Left ventricle myocardium inferior (tissue), 1 donor: ENCODE measurements around the gene SLC6A12. TPM values are rescaled to one million over a fixed set of nuclear protein-coding genes. Genes with fewer than 3 reads are reported as not detected.
A peak's percentile ranks its signal among the peaks of the same experiment; 100 is the strongest.

Experiments used
- DNase-seq: peaks from one replicate; pipeline ENCODE4 v3.0.0-alpha.2; 2020
- H3K27ac ChIP-seq: fragments of 200-600 bp; replicated peaks from 2 replicates; pipeline ENCODE4 v1.8.0; 2021
- H3K27me3 ChIP-seq: fragments of 200-600 bp; 2 replicates; pipeline ENCODE4 v1.8.0; 2021; ENCODE audit warnings: low read depth
- H3K36me3 ChIP-seq: fragments of 200-600 bp; 2 replicates; pipeline ENCODE4 v1.8.0; 2021
- H3K4me1 ChIP-seq: fragments of 200-600 bp; 2 replicates; pipeline ENCODE4 v1.8.0; 2021
- H3K4me3 ChIP-seq: fragments of 200-600 bp; 2 replicates; pipeline ENCODE4 v1.8.0; 2021; ENCODE audit warnings: mild to moderate bottlenecking, moderate library complexity
- H3K9me3 ChIP-seq: fragments of 200-600 bp; replicated peaks from 2 replicates; pipeline ENCODE4 v1.8.0; 2021
- CTCF ChIP-seq: fragments of 200-600 bp; IDR thresholded peaks from 2 replicates; pipeline ENCODE4 v1.8.0; 2021; ENCODE audit warnings: antibody characterized with exemption, mild to moderate bottlenecking, borderline replicate concordance
- intact Hi-C: fragments of 100-400 bp; cut with micrococcal nuclease; formaldehyde crosslinking; loops from one replicate; pipeline ENCODE4 v1.11.0; 2022
- total RNA-seq: library from RNA; stranded (reverse); fragmentation: NEBNext Ultra II Directional; extraction: Animal tissue kit (Norgen Biotek cat#: 25700); gene quantifications from one replicate; pipeline ENCODE4 v1.2.1, GENCODE V29; 2021
- donor health status: DM: no; HTN: yes; CAD: no; lungs with severe emphysema.

The SLC6A12 gene
- total RNA-seq, 1 donor from 2014 or later: 1.2 TPM

- no peak for TF ChIP-seq CTCF
- intact Hi-C loops: no loop called here
- no peaks in the 10 kb centered on the region for H3K9me3 ChIP-seq
- H3K4me1 ChIP-seq: no peaks in the 10 kb centered on the region
- no peak overlapping the region for H3K4me3 ChIP-seq
- no peak overlapping the region for H3K27ac ChIP-seq
- H3K27me3 ChIP-seq: peaks cover 19% of the 10 kb centered on the region
- no peak for DNase-seq
- H3K36me3 ChIP-seq: no peaks in the 10 kb centered on the region
These were observed 18.8 kb downstream of the SLC6A12 start for GRCh38 chr12:195156-195555.

DNA sequence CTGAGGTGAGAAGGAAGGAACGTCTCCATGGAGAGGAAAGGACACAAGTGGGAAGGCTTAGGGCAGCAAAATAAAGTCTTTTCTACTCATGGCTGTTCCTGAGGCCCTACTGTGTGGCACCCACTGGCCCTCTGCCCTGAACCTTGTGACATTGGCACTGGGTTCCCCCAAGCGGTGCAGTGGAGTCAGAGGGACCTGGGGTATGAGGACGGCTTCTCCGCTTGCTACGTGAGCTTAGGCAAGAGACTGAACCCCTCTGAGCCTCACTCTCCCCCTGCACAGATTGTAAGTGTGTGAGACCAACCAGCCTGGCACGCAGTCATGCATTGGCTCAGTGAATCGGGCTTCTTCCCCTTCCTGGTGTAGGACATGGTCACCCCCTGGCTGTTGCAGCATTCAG is 19.7 kb downstream of the SLC6A12 start:
- no peak for DNase-seq
- no peak overlapping the region for H3K27ac ChIP-seq
- peaks cover 19% of the 10 kb centered on the region for H3K27me3 ChIP-seq
- H3K9me3 ChIP-seq: no peaks in the 10 kb centered on the region
- intact Hi-C loops: no loop called here
- no peaks in the 10 kb centered on the region for H3K36me3 ChIP-seq
- TF ChIP-seq CTCF: no peak
- peaks cover 5% of the 10 kb centered on the region for H3K4me1 ChIP-seq
- no peak overlapping the region for H3K4me3 ChIP-seq

DNA sequence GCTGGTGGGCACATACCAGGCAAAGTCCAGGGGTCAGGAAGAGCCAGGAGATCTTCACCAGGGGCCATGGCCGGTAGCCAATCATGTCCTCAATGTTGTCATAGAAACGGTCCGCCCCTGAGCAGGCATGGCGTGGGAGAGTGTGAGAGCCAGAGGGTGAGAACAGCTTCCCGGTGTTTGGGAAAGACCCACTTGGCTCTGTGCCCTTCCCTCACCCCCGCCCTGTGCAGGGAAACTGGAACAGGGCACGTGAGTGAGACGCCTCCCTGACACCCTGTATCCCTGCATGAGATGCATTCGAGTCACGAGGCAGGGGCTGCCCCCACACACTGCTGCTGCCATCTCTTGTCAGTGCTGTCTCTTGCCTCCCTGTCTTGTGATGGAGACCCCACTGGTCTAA is 20.7 kb downstream of the SLC6A12 start:
- Histone ChIP-seq H3K9me3 (no peaks in the 10 kb centered on the region), H3K27me3 (peaks cover 19% of the 10 kb centered on the region), H3K4me1 (peaks cover 14% of the 10 kb centered on the region), H3K27ac (no peak overlapping the region), H3K4me3 (no peak overlapping the region), H3K36me3 (no peaks in the 10 kb centered on the region)
- no peak for DNase-seq
- intact Hi-C loops: no loop called here
- no peak for TF ChIP-seq CTCF

- Histone ChIP-seq H3K27me3 (peaks cover 19% of the 10 kb centered on the region), H3K36me3 (no peaks in the 10 kb centered on the region)
These were observed 22.4 kb downstream of the SLC6A12 start for GRCh38 chr12:191541-191940.

DNA sequence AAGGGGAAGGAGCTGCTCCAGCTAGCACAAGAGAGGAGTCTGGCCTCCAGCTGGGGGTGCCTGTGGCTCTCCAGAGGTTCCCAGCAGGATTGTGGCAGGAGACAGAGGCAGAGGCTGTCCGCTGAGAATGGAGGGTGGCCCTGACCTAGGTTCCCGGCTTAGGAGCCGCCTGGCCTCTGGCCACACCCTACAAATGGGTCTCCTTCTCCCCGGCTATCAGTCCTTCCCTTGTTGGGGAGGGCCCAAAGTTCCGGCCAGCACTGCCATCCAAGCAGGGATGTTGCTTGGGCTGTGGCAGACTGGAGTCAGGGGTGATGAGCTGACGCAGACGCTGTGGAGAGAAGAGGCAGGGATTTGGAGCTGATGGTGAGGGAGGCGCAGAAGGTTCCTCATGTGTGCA is 23.1 kb downstream of the SLC6A12 start:
- Histone ChIP-seq H3K27ac (no peak overlapping the region), H3K9me3 (no peaks in the 10 kb centered on the region), H3K36me3 (no peaks in the 10 kb centered on the region), H3K4me1 (peaks cover 14% of the 10 kb centered on the region), H3K4me3 (no peak overlapping the region), H3K27me3 (peaks cover 19% of the 10 kb centered on the region)
- intact Hi-C loops: no loop called here
- TF ChIP-seq CTCF: no peak
- DNase-seq: no peak

More at GRCh38 chr12:191541-191940, 22.4 kb downstream of the SLC6A12 start:
- Histone ChIP-seq H3K27ac (no peak overlapping the region), H3K4me1 (peaks cover 14% of the 10 kb centered on the region), H3K9me3 (no peaks in the 10 kb centered on the region), H3K4me3 (no peak overlapping the region)
- no peak for TF ChIP-seq CTCF
- intact Hi-C loops: no loop called here
- DNase-seq: no peak

GRCh38 chr12:189622-189962 is 24.4 kb downstream of the SLC6A12 start:
- peaks cover 14% of the 10 kb centered on the region for H3K27me3 ChIP-seq
- no peak for TF ChIP-seq CTCF
- no peak for DNase-seq
- no peaks in the 10 kb centered on the region for H3K9me3 ChIP-seq
- peak overlapping the region; percentile 66 for H3K4me3 ChIP-seq
- peaks cover 14% of the 10 kb centered on the region for H3K4me1 ChIP-seq
- no peak overlapping the region for H3K27ac ChIP-seq
- intact Hi-C loops: no loop called here
- H3K36me3 ChIP-seq: no peaks in the 10 kb centered on the region
